ENCODE data around the gene IGFBPL1.
"Not testable (repeated sequence)": the region's sequence is repeated elsewhere in the genome, so short reads cannot be mapped to it uniquely, and the experiment has no call there.

The IGFBPL1 gene

GRCh38 chr9:38395653-38396370, 28.4 kb downstream of the IGFBPL1 start:
- DNase-seq, result no peak

- no peak for DNase-seq
Measured at GRCh38 chr9:38394416-38394815, 29.8 kb downstream of the IGFBPL1 start.

GRCh38 chr9:38393128-38393796, 31.0 kb downstream of the IGFBPL1 start:
- DNase-seq, result no peak

DNA sequence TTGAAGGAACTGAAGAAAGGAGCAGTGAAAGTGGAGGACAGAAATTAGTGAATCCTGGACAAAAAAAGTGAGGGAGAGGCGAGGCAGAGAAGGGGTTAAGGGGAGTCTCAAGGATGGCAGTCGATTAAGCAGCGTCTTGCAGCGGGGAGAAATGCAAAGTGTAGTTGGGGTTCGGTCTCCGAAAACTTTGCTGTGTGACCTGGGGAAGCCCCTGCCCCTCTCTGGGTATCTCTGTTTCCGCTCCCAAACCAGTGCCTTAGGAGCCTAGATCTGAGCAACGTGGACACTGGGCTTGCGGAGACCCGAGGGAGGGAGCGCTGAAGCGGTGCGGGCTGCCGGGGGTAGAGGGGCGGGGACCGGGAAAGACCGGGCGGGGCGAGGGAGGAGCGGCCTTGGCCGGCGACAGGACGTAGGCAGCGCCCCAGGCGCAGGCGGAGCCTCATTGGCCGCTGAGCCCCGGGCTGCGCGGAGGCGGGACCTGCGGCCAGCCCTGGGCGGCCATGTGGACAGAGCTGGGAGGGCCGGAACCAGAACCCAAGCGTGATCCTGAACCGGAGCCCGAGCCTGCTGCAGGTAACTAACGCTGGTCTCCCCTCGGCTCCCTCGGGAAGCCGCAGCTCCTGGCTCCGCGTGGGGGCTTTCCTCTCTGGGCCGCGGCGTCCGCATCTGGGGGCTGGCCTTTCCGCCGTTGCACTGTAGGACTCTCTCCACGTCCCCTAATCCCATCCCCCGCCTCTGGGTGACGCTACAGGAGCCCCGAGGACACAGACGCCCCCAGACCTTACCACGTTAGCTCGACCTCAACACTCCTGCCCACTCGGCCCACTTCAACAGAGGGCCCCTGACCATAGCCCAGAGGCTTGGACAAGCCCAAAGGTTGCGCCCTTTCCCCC, 31.8 kb downstream of the IGFBPL1 start, which contains the start of gene ALDH1B1:
Gene ALDH1B1 (plus strand): TSS at position 468 of the 893 bp plus-strand sequence. CDS start 3,047 bp downstream, outside the sequence.
- DNase-seq, result no peak

DNA sequence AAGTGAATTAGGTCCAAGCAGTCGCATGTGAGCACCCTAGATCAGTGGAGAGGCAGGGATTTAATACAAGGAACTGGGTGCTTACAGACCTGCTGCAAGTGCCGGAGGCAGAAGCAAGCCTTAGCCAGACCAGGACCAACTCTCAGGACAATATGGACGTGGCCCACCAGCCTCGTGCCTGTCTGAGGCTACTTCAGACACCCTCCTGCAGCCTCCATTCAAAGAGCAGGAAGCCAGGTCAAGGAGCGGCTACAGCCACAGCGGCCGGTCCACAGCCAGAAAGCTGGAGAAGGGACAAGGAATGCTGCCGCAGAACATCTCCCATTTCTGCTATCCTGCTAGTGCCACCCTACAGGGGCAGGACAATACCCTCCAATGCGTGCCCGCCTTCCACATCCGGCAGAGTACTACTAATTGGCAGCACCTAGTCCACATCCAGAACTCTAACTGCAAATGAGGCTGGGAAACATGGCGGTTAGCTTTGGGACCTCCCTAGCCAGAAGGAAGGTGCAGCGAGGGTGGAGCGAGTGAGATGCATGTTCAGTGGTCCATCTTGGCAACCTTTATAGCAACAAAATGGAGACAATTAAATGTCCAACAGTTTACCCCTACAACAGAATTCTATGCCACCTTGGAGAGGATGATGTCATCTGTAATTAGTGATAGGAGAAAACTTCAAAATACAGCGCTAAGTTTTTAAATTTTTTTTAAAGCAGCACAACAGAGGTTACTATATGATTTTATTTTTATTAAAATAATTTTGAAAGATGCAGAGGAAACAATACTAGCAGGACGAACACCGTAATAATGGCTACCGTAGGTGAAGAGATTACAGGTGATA, 32.8 kb downstream of the IGFBPL1 start:
- DNase-seq, result no peak

DNA sequence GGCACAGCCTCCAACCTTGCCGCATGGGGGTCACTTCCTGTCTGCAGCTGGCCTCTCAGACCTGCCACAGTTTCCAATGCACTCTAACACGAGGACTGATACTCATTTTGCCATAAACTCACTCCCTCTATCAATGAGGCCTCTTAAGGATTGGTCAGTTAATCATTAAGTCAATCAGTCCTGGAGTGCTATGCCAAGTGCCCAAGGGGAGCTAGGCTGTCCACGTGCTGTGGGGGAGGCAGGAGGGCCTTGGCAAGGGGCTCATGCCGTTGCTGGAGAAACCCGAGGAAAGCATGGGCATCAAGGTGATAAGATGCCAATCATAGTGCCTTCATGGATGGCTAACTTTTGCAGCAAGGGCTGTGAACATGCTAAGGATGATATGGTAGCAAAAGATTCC, 33.4 kb downstream of the IGFBPL1 start:
- no peak for DNase-seq

GRCh38 chr9:38390442-38390841, 33.8 kb downstream of the IGFBPL1 start:
- DNase-seq, result no peak

- no peak for DNase-seq
Measured at GRCh38 chr9:38389313-38389712, 34.9 kb downstream of the IGFBPL1 start.

GRCh38 chr9:38388283-38389223, 35.7 kb downstream of the IGFBPL1 start:
- no peak for DNase-seq

- no peak for DNase-seq
Measured at GRCh38 chr9:38387751-38388150, 36.5 kb downstream of the IGFBPL1 start.

- no peak for DNase-seq
Measured at GRCh38 chr9:38387066-38387465, 37.2 kb downstream of the IGFBPL1 start.

DNA sequence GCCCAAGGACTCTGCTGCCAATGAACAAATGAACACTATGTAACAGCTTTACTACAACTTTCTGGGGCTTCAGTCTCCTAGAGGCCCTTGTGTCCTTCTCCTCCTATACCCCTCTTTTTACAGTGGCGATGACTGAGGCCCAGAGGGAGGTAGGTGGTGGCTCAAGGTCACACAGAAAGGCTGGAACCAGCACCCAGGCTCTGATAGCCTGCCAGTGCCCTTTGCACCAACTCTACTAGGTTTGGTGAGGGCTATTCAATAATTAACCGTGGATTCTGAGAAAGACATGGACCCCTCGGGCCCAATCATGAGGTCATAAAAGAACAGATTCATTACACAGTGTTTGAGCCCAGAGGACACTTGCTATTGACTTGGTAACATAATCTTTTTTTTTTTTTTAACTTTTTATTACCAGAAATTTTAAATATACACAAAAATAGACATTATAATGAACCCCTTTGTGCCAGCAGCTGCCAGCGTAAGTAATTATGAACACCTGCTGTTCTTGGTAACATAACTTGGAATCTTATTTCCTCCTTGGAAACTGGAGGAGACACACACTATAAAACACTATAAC, 37.8 kb downstream of the IGFBPL1 start:
- DNase-seq, result no peak

GRCh38 chr9:38385896-38386295, 38.4 kb downstream of the IGFBPL1 start:
- no peak for DNase-seq

DNA sequence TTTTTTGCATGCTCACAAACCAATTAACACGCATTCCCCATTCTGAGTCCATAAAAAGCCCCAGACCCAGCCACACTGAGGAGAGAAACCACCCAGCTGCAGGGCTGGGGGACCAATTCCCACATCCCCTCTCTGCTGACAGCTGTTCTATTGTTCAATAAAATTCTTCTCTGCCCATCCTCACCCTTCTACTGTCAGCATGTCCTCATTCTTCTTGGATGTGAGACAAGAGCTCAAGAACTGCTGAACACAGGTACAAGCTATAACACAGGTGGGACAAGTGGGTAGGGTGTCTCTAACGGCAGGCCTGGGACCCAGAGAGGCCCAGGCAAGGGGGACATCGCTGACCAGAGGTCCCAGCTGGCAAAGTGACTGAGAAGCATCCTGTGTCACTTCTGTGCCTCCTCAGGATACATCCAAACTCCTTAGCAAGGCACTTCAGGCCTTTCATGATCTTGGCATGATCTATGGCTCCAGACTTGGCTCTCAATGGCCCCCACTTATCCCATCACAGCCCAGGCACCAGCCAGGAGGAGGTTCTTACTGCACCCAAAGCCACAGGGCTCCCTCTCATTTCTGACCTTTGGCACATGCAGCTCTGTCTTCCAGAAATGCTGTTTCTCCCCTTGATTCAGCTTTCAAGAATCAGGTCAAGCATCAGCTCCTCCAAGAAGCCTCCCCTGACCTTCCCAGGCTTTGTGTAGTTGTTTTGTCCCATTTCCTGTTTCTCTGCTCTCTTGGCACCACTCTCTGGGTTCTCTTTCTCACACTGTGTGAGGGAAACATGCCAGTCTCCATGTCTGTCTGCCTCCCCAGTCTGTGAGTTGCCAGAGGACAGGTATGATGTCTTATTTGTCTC, 39.0 kb downstream of the IGFBPL1 start:
- no peak for DNase-seq

DNA sequence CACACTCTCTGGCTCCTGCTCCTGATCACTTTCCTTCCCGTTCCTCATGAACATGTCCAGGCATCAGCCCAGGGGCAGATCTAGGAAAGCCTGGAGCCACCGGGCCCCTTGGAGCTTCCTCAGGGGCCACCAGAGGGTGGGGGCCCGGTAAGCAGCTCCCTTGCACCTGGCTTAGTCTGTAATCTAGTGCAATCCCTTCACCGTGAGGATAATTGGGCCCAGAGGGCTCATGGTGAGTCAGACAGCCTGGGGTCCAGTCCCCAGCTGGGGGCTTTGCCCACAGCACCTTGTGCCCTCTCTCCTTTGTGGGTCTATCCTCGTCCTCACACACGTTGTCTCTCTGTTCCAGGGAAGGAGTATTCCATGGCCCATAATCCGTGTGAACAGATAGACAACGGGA, 42.1 kb downstream of the IGFBPL1 start:
- DNase-seq, result no peak

GRCh38 chr9:38380872-38381534, 43.3 kb downstream of the IGFBPL1 start:
- DNase-seq, result no peak

DNA sequence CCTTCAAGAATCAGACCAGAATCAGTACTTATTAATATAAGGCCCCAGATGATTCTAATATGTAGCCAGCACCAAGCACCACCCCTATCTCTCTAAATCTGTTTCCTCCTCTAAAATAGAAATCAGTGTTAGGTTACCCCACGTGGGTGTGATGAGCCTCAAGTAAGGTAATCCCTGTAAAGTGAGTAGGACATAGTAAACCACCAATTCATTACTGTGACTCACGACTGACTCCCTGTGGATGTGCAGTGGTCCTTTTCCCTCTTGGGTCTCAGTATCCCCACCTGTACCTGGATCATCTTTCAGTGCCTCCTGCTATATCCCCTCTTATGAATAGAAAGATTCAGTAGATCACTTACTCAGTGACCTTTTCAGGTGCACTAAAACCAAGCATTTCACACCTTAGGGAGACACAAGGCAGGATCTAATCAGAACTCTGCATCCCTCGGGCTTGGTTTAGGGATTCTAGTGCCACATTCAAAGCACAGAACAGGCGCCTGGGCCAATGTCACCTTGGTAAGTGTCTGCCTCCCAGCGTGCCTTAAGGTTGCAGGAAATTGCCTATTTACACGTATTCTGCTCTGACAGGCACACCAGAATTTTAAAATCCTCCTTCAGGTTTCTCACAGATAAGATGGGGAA, 43.9 kb downstream of the IGFBPL1 start:
- DNase-seq, result no peak

DNA sequence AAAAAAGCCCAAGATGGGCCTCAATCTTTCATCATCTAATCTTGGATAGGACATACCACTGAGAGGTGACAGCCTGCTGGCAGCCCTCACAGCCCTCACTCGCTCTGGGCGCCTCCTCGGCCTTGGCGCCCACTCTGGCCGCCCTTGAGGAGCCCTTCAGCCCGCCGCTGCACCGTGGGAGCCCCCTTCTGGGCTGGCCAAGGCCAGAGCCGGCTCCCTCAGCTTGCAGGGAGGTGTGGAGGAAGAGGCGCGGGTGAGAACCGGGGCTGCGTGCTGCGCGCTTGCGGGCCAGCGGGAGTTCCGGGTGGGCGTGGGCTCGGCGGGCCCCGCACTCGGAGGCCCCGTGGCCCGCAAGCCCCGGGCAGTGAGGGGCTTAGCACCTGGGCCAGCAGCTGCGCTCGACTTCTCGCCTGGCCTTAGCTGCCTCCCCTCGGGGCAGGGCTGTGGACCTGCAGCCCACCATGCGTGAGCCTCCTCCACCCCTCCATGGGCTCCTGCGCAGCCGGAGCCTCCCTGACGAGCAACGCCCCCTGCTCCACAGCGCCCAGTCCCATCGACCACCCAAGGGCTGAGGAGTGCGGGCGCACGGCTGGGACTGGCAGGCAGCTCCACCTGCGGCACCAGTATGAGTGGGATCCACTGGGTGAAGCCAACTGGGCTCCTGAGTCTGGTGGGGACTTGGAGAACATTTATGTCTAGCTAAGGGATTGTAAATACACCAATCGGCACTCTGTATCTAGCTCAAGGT, 46.7 kb downstream of the IGFBPL1 start:
- not testable (repeated sequence) for DNase-seq
